Bronchial epithelial cell (primary cell): ENCODE results near the gene LAP3. TPM values are rescaled to one million over a fixed set of nuclear protein-coding genes. Genes with fewer than 3 reads are reported as not detected.
"Not testable (repeated sequence)": the region's sequence is repeated elsewhere in the genome, so short reads cannot be mapped to it uniquely, and the experiment has no call there.

Source experiments
- DNase-seq: peaks from one replicate; pipeline ENCODE4 v3.0.0-alpha.2; 2010; ENCODE audit warnings: low read depth
- FAIRE-seq: peaks from 2 replicates; lab custom pipeline; 2011; peaks lifted over from hg19 to GRCh38; lab: Jason Lieb, UNC
- H3K27me3 ChIP-seq: 2 replicates; pipeline ENCODE4 v1.5.1; 2011; ENCODE audit warnings: low read length; ENCODE audit not compliant: control insufficient read depth, insufficient read depth
- H3K36me3 ChIP-seq: 2 replicates; pipeline ENCODE4 v1.5.1; 2011; ENCODE audit warnings: low read length; ENCODE audit not compliant: control insufficient read depth, insufficient read depth
- H3K4me3 ChIP-seq: 2 replicates; pipeline ENCODE4 v1.5.1; 2011; ENCODE audit warnings: mild to moderate bottlenecking, low read depth, low read length, control low read depth
- CTCF ChIP-seq: IDR thresholded peaks from 2 replicates; pipeline ENCODE4 v1.5.1; 2011; ENCODE audit warnings: mild to moderate bottlenecking, moderate library complexity, low read length, control low read depth, inconsistent platforms; ENCODE audit not compliant: insufficient read depth, severe bottlenecking
- total RNA-seq: library from RNA; depleted of rRNA; stranded (reverse); fragments of >200 nt; gene quantifications from 2 replicates; pipeline ENCODE4 v1.2.1, GENCODE V29; 2014

Gene LAP3
- total RNA-seq, 1 donor from 2014 or later = 72.4 TPM

- TF ChIP-seq CTCF = no peak
- no peaks in the 10 kb centered on the region for H3K36me3 ChIP-seq
- H3K27me3 ChIP-seq = no peaks in the 10 kb centered on the region
- no peak overlapping the region for H3K4me3 ChIP-seq
- DNase-seq (no peak), FAIRE-seq (no peak)
These were observed 11.2 kb upstream of the LAP3 start for GRCh38 chr4:17565846-17566245.

GRCh38 chr4:17567271-17567670, 9.7 kb upstream of the LAP3 start:
- DNase-seq = no peak
- Histone ChIP-seq H3K4me3 (no peak overlapping the region), H3K27me3 (no peaks in the 10 kb centered on the region), H3K36me3 (no peaks in the 10 kb centered on the region)
- no peak for FAIRE-seq
- TF ChIP-seq CTCF = no peak

- DNase-seq (no peak), FAIRE-seq (no peak)
- Histone ChIP-seq H3K4me3 (no peak overlapping the region), H3K27me3 (no peaks in the 10 kb centered on the region), H3K36me3 (no peaks in the 10 kb centered on the region)
- TF ChIP-seq CTCF = no peak
These were observed 2.8 kb upstream of the LAP3 start for GRCh38 chr4:17574206-17574605.

GRCh38 chr4:17575177-17575576, 1.8 kb upstream of the LAP3 start:
- not testable (repeated sequence) for H3K36me3 ChIP-seq, H3K27me3 ChIP-seq, FAIRE-seq, DNase-seq, H3K4me3 ChIP-seq

- TF ChIP-seq CTCF = peak; percentile 9
- H3K27me3 ChIP-seq = no peaks in the 10 kb centered on the region
- H3K4me3 ChIP-seq = peak overlapping the region; percentile 90
- peak; percentile 18 for DNase-seq
- peaks cover 6% of the 10 kb centered on the region for H3K36me3 ChIP-seq
- no peak for FAIRE-seq
These were observed 875 bp downstream of the LAP3 start for GRCh38 chr4:17577665-17578481.

GRCh38 chr4:17578482-17578891, 1.5 kb downstream of the LAP3 start:
- TF ChIP-seq CTCF = no peak
- DNase-seq = no peak
- no peak overlapping the region for H3K4me3 ChIP-seq

More at GRCh38 chr4:17578482-17578891, 1.5 kb downstream of the LAP3 start:
- no peak for FAIRE-seq
- H3K36me3 ChIP-seq = peaks cover 9% of the 10 kb centered on the region
- no peaks in the 10 kb centered on the region for H3K27me3 ChIP-seq
